ENCODE results near the gene DAO.

The DAO gene

GRCh38 chr12:108928695-108929094, 48.8 kb downstream of the DAO start:
- DNase-seq: no peak

GRCh38 chr12:108930155-108930554, 50.3 kb downstream of the DAO start:
- no peak for DNase-seq

- DNase-seq: no peak
Measured at GRCh38 chr12:108930756-108931155, 50.9 kb downstream of the DAO start.

- DNase-seq: no peak
Measured at GRCh38 chr12:108933949-108934348, 54.1 kb downstream of the DAO start.

GRCh38 chr12:108935159-108935763, 55.4 kb downstream of the DAO start:
- no peak for DNase-seq

GRCh38 chr12:108938247-108938924, 58.5 kb downstream of the DAO start:
- no peak for DNase-seq

- peak; percentile 56 for DNase-seq
Measured at GRCh38 chr12:108939594-108939993, 59.7 kb downstream of the DAO start.

GRCh38 chr12:108940138-108940537, 60.2 kb downstream of the DAO start:
- DNase-seq: no peak

- DNase-seq: no peak
Measured at GRCh38 chr12:108947097-108947496, 67.2 kb downstream of the DAO start.

- DNase-seq: no peak
Measured at GRCh38 chr12:108948367-108948766, 68.5 kb downstream of the DAO start.

GRCh38 chr12:108949976-108950375, 70.1 kb downstream of the DAO start:
- DNase-seq: no peak
